ENCODE measurements around the gene SLC5A1. TPM values are rescaled to one million over a fixed set of nuclear protein-coding genes. Genes with fewer than 3 reads are reported as not detected.

SLC5A1 gene
- total and polyA plus RNA-seq, 3 experiments from 2014 or later: not detected

DNA sequence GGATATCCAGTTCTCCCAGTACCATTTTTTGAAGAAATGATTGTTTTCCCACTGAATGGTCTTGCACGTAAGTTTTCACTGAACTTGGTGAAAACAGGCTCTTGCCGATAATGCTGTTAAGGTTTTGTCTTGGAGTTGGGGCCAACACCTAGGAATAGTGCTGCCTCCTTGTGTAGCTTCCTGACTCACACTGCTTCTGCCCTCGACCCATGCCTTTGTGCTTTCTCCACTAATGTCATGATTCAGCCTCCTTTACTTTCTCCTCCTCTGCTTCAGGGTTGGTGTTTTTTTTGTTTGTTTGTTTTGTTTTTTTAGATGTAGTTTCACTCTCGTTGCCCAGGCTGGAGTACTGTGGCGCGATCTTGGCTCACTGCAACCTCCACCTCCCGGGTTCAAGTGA, 30.2 kb downstream of the SLC5A1 start:
- ChIA-PET CTCF (no interaction called here), POLR2A (no interaction called here)
- H3K4me3 ChIP-seq (ENCODE audit: low read length): no peak overlapping the region
- H3K36me3 ChIP-seq (ENCODE audit: insufficient read depth, low read length): no peaks in the 10 kb centered on the region
- no peaks in the 10 kb centered on the region for H3K27me3 ChIP-seq (ENCODE audit: insufficient read depth, low read length, poor library complexity, severe bottlenecking)
- no peaks in the 10 kb centered on the region for H3K4me1 ChIP-seq (ENCODE audit: insufficient read depth, low read length)
- Mint-ChIP-seq H3K4me1 (no peaks in the 10 kb centered on the region), H3K36me3 (no peaks in the 10 kb centered on the region), H3K9me3 (no peaks in the 10 kb centered on the region), H3K27me3 (peaks cover 18 to 34% of the 10 kb centered on the region in 2 donors), H3K4me3 (no peak overlapping the region), H3K27ac (no peak overlapping the region)
- H3K9me3 ChIP-seq (ENCODE audit: low read length): no peaks in the 10 kb centered on the region
- DNase-seq: no peak
- H3K27ac ChIP-seq (ENCODE audit: low read depth, low read length): no peak overlapping the region

GRCh38 chr22:32073823-32074380, 30.8 kb downstream of the SLC5A1 start:
- ChIA-PET POLR2A (no interaction called here), CTCF (no interaction called here)
- Mint-ChIP-seq H3K4me1 (no peaks in the 10 kb centered on the region), H3K27me3 (peaks cover 18 to 34% of the 10 kb centered on the region in 2 donors), H3K9me3 (no peaks in the 10 kb centered on the region), H3K4me3 (no peak overlapping the region), H3K27ac (peak overlapping the region in 1 of 8 donors; percentile 58), H3K36me3 (no peaks in the 10 kb centered on the region)
- no peaks in the 10 kb centered on the region for H3K4me1 ChIP-seq (ENCODE audit: insufficient read depth, low read length)
- no peaks in the 10 kb centered on the region for H3K36me3 ChIP-seq (ENCODE audit: insufficient read depth, low read length)
- H3K27ac ChIP-seq (ENCODE audit: low read depth, low read length): no peak overlapping the region
- no peaks in the 10 kb centered on the region for H3K9me3 ChIP-seq (ENCODE audit: low read length)
- no peak overlapping the region for H3K4me3 ChIP-seq (ENCODE audit: low read length)
- no peaks in the 10 kb centered on the region for H3K27me3 ChIP-seq (ENCODE audit: insufficient read depth, low read length, poor library complexity, severe bottlenecking)
- no peak for DNase-seq

- H3K4me1 ChIP-seq (ENCODE audit: insufficient read depth, low read length): no peaks in the 10 kb centered on the region
- Mint-ChIP-seq H3K27ac (no peak overlapping the region), H3K36me3 (no peaks in the 10 kb centered on the region), H3K4me3 (no peak overlapping the region), H3K27me3 (peaks cover 17 to 34% of the 10 kb centered on the region in 2 donors), H3K9me3 (no peaks in the 10 kb centered on the region), H3K4me1 (no peaks in the 10 kb centered on the region)
- no peaks in the 10 kb centered on the region for H3K36me3 ChIP-seq (ENCODE audit: insufficient read depth, low read length)
- CTCF ChIA-PET: no interaction called here
- H3K4me3 ChIP-seq (ENCODE audit: low read length): no peak overlapping the region
- no peak overlapping the region for H3K27ac ChIP-seq (ENCODE audit: low read depth, low read length)
- POLR2A ChIA-PET: no interaction called here
- DNase-seq: no peak
- no peaks in the 10 kb centered on the region for H3K27me3 ChIP-seq (ENCODE audit: insufficient read depth, low read length, poor library complexity, severe bottlenecking)
- no peaks in the 10 kb centered on the region for H3K9me3 ChIP-seq (ENCODE audit: low read length)
Observed at GRCh38 chr22:32075997-32076760, 33.1 kb downstream of the SLC5A1 start.

GRCh38 chr22:32076761-32077084, 33.7 kb downstream of the SLC5A1 start:
- POLR2A ChIA-PET: no interaction called here

GRCh38 chr22:32077151-32077550, 34.1 kb downstream of the SLC5A1 start:
- no peak for DNase-seq
- Histone ChIP-seq H3K4me3 (ENCODE audit: low read length) (no peak overlapping the region), H3K4me1 (ENCODE audit: insufficient read depth, low read length) (no peaks in the 10 kb centered on the region), H3K36me3 (ENCODE audit: insufficient read depth, low read length) (no peaks in the 10 kb centered on the region), H3K9me3 (ENCODE audit: low read length) (no peaks in the 10 kb centered on the region), H3K27ac (ENCODE audit: low read depth, low read length) (no peak overlapping the region), H3K27me3 (ENCODE audit: insufficient read depth, low read length, poor library complexity, severe bottlenecking) (no peaks in the 10 kb centered on the region)
- H3K4me3 Mint-ChIP-seq: no peak overlapping the region
- H3K27ac Mint-ChIP-seq: no peak overlapping the region
- ChIA-PET CTCF (no interaction called here), POLR2A (no interaction called here)
- peaks cover 20 to 31% of the 10 kb centered on the region in 2 donors for H3K27me3 Mint-ChIP-seq
- no peaks in the 10 kb centered on the region for H3K36me3 Mint-ChIP-seq
- H3K9me3 Mint-ChIP-seq: no peaks in the 10 kb centered on the region
- H3K4me1 Mint-ChIP-seq: no peaks in the 10 kb centered on the region

More at GRCh38 chr22:32076761-32077084, 33.7 kb downstream of the SLC5A1 start:
- DNase-seq: no peak
- Histone ChIP-seq H3K4me1 (ENCODE audit: insufficient read depth, low read length) (no peaks in the 10 kb centered on the region), H3K27me3 (ENCODE audit: insufficient read depth, low read length, poor library complexity, severe bottlenecking) (no peaks in the 10 kb centered on the region), H3K4me3 (ENCODE audit: low read length) (no peak overlapping the region), H3K27ac (ENCODE audit: low read depth, low read length) (no peak overlapping the region), H3K36me3 (ENCODE audit: insufficient read depth, low read length) (no peaks in the 10 kb centered on the region), H3K9me3 (ENCODE audit: low read length) (no peaks in the 10 kb centered on the region)
- no peaks in the 10 kb centered on the region for H3K9me3 Mint-ChIP-seq
- peaks cover 17 to 34% of the 10 kb centered on the region in 2 donors for H3K27me3 Mint-ChIP-seq
- CTCF ChIA-PET: no interaction called here
- no peaks in the 10 kb centered on the region for H3K4me1 Mint-ChIP-seq
- no peak overlapping the region for H3K27ac Mint-ChIP-seq
- H3K36me3 Mint-ChIP-seq: no peaks in the 10 kb centered on the region
- no peak overlapping the region for H3K4me3 Mint-ChIP-seq

- ChIA-PET CTCF (interaction anchor here (4.1 kb wide), 1 partner anchor 102 kb away, joined by 20 read pairs; no protein-coding TSS in a partner anchor), POLR2A (no interaction called here)
- no peaks in the 10 kb centered on the region for H3K27me3 ChIP-seq (ENCODE audit: insufficient read depth, low read length, poor library complexity, severe bottlenecking)
- no peaks in the 10 kb centered on the region for H3K36me3 ChIP-seq (ENCODE audit: insufficient read depth, low read length)
- H3K27ac ChIP-seq (ENCODE audit: low read depth, low read length): no peak overlapping the region
- Mint-ChIP-seq H3K4me3 (no peak overlapping the region), H3K9me3 (no peaks in the 10 kb centered on the region), H3K36me3 (no peaks in the 10 kb centered on the region), H3K27ac (no peak overlapping the region), H3K27me3 (peaks cover 15 to 16% of the 10 kb centered on the region in 2 donors), H3K4me1 (no peaks in the 10 kb centered on the region)
- DNase-seq: no peak
- H3K9me3 ChIP-seq (ENCODE audit: low read length): no peaks in the 10 kb centered on the region
- H3K4me1 ChIP-seq (ENCODE audit: insufficient read depth, low read length): no peaks in the 10 kb centered on the region
- H3K4me3 ChIP-seq (ENCODE audit: low read length): no peak overlapping the region
Observed at GRCh38 chr22:32079130-32080089, 36.3 kb downstream of the SLC5A1 start.

- Histone ChIP-seq H3K27ac (ENCODE audit: low read depth, low read length) (no peak overlapping the region), H3K9me3 (ENCODE audit: low read length) (no peaks in the 10 kb centered on the region), H3K4me3 (ENCODE audit: low read length) (no peak overlapping the region), H3K4me1 (ENCODE audit: insufficient read depth, low read length) (no peaks in the 10 kb centered on the region), H3K27me3 (ENCODE audit: insufficient read depth, low read length, poor library complexity, severe bottlenecking) (no peaks in the 10 kb centered on the region), H3K36me3 (ENCODE audit: insufficient read depth, low read length) (no peaks in the 10 kb centered on the region)
- DNase-seq: peak in 3 of 5 donors; percentile 2 to 11 (median 9)
- ChIA-PET POLR2A (no interaction called here), CTCF (interaction anchor here (1.3 to 4.1 kb wide), 2 partner anchors 104 to 110 kb away, joined by 5 to 20 read pairs; no protein-coding TSS in a partner anchor)
- no peaks in the 10 kb centered on the region for H3K9me3 Mint-ChIP-seq
- no peak overlapping the region for H3K4me3 Mint-ChIP-seq
- H3K27ac Mint-ChIP-seq: no peak overlapping the region
- no peaks in the 10 kb centered on the region for H3K36me3 Mint-ChIP-seq
- peaks cover 7 to 12% of the 10 kb centered on the region in 2 donors for H3K27me3 Mint-ChIP-seq
- H3K4me1 Mint-ChIP-seq: no peaks in the 10 kb centered on the region
Observed at GRCh38 chr22:32080904-32081303, 37.8 kb downstream of the SLC5A1 start.

- CTCF ChIA-PET: interaction anchor here (1.3 to 4.1 kb wide), 2 partner anchors 31 to 105 kb away, joined by 3 to 20 read pairs; no protein-coding TSS in a partner anchor
- no peak for DNase-seq
- Histone ChIP-seq H3K27me3 (ENCODE audit: insufficient read depth, low read length, poor library complexity, severe bottlenecking) (peaks cover 3% of the 10 kb centered on the region), H3K36me3 (ENCODE audit: insufficient read depth, low read length) (no peaks in the 10 kb centered on the region), H3K4me1 (ENCODE audit: insufficient read depth, low read length) (no peaks in the 10 kb centered on the region), H3K4me3 (ENCODE audit: low read length) (no peak overlapping the region), H3K27ac (ENCODE audit: low read depth, low read length) (no peak overlapping the region), H3K9me3 (ENCODE audit: low read length) (no peaks in the 10 kb centered on the region)
- POLR2A ChIA-PET: no interaction called here
- H3K4me3 Mint-ChIP-seq: no peak overlapping the region
- H3K27me3 Mint-ChIP-seq: peaks cover 7 to 15% of the 10 kb centered on the region in 2 donors
- H3K36me3 Mint-ChIP-seq: no peaks in the 10 kb centered on the region
- no peaks in the 10 kb centered on the region for H3K9me3 Mint-ChIP-seq
- H3K4me1 Mint-ChIP-seq: no peaks in the 10 kb centered on the region
- no peak overlapping the region for H3K27ac Mint-ChIP-seq
Observed at GRCh38 chr22:32082331-32082730, 39.3 kb downstream of the SLC5A1 start.
